Activated gamma-delta T cell treated with anti-CD3 and anti-CD28 coated beads, Interleukin-2, amount 50 U/mL, for 16 hours (primary cell): ENCODE results near the gene BACE2.
A peak's percentile ranks its signal among the peaks of the same experiment; 100 is the strongest.
"Not testable (repeated sequence)": the region's sequence is repeated elsewhere in the genome, so short reads cannot be mapped to it uniquely, and the experiment has no call there.

Experiments
- DNase-seq: peaks from one replicate; pipeline ENCODE4 v3.0.0-alpha.2; 2020; ENCODE audit warnings: low read depth

Gene BACE2

DNA sequence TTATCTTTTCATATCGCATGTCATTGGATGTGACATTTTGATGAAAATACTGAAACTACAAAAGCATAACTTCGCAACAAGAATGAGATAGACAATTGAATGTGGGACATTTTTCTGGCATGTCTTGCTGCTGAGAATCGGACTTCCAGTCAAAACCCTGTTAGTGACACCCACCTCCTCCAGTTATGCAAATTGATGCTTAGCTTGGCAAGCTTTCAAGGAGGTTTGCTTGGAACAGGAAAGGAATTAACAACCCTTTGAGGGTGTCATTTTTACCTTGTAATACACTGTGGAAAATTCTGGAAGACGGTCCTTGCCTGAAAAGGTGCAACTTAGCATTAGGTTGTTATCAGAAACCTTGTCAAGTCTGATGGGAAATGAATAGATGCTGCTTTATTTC lies 109.9 kb downstream of the BACE2 start:
- DNase-seq = no peak

DNA sequence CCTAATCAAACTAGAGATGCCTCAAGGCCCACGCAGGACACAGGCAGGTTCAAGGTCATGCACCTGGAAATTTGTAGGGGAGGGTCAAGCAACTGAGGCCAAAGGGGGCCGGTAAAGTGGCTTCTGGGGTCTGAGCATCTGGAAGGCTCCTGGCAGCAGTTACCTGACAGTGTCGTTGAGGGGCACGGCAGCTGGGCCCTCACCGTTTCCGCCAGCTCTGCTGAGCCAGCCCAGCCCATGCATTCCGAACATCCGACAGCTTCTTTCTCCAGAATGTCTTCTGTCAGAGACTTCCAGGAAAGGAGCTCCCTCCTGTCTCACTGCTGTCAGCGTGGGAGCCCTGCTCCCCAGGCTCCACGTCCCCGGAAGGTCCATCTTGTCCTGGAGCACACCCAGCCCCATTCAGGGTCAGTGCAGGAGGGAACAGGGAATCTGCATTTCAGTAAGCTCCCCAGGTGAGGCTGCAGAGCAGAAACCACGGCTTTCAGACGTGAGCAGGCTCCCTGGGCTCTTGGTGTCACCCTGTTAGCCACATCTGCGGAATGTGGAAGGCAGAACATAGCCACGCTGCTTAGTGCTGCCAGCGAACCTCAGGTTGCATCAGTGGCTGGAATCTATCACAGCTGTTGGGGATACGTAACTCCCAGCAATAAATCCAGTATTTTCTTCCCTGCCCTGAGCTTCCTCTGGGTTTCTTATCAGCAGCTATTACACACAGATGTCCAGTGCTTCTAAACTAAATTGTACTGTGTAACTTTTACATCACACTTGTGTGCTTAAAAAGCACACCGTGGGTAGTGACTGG lies 112.4 kb downstream of the BACE2 start:
- DNase-seq = no peak

DNA sequence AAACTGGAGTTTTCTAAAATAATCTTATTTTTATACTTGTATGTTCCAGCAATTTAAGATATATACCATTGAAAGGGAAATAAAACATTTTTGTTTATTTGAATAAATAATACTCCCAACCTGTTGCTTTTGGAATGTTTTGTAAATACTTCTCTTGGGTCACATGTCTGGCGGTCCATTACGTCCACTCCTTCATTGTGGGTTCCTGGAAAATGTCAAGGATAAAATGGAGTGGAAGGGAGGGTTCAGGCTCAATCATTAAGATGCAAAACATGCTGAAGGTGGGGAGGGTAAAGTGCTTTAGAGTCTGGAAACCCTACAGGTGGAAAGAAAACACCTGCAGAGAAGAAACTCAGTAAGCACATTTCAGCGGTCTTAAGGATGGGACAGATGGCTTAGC lies 114.5 kb downstream of the BACE2 start:
- DNase-seq = no peak

DNA sequence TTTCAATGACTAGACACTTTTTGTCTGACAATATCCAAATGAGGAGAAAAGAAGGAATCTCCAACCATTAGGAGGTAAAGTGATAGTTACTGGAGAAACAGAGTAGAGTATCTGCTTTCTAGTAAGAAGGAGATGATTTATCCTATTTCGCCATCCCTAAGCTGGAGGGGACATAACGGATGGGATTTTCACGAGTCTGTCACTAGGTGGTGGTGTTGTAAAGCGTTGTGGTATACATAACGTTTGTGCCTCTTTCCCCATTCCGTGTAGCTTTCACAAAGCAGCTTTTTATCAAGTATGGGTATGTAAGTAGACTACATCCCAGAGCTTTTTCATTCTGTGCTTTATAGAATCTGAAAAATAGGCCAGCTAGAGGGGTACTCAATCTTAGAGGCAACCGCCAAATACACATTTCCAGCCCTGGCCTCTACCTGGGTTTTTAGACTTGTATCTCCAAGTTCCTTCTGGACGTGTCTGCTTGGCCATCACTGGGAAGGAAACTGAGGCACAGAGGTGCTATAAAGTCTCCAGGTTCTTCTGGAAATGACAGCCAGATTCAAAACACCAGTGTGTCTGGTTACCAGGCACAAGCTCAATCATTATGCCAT lies 115.4 kb downstream of the BACE2 start:
- DNase-seq = peak; percentile 17

DNA sequence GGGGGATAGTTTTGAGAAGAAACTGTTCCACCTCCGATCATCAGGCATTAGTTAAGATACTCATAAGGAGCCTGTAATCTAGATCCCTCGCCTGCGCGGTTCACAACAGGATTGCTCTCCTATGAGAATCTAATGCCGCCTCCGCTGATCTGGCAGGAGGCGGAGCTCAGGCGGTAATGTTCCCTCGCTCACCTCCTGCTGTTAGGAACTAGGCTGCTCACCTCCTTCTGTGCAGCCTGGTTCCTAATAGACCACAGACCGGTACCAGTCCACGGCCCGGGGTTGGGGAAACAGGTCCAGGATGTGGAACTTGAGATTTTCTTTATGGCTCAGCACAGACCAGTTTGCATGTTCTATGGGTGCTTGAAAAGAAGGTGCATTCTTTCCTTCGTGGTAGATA lies 121.5 kb downstream of the BACE2 start:
- DNase-seq = no peak

DNA sequence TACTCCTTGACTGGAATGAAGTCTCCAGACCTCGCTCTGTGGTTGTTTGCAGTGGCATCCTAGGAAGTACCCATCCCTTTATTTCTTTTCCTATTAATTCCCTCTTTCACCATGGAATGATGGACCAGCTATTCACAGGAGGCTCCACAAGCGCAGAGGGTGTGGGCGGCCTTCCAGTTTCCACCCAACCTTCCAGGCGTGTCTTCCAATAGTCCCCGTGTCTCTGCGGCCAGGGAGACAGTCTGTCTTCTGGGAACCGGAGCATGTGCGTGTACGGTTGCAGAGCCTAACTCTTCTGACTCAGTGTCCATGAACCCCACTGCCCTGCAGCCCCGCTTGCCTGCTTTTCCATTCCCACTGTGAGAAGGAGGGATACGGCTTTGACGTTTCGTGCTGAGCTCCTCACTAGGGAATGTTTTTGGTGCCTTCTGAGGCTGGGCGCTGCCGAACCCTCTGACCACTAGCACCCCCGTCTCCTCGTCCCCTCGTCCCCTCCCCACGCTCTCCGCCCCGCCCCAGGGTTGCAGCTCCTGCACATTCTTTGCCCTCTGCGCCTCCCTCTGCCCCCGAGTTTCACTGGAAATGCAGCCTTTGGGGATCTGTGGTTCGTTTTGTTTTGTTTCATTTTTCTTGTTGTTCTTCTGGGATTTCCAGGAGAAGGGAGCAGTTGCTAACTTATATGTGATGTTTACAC lies 122.3 kb downstream of the BACE2 start:
- DNase-seq = no peak

DNA sequence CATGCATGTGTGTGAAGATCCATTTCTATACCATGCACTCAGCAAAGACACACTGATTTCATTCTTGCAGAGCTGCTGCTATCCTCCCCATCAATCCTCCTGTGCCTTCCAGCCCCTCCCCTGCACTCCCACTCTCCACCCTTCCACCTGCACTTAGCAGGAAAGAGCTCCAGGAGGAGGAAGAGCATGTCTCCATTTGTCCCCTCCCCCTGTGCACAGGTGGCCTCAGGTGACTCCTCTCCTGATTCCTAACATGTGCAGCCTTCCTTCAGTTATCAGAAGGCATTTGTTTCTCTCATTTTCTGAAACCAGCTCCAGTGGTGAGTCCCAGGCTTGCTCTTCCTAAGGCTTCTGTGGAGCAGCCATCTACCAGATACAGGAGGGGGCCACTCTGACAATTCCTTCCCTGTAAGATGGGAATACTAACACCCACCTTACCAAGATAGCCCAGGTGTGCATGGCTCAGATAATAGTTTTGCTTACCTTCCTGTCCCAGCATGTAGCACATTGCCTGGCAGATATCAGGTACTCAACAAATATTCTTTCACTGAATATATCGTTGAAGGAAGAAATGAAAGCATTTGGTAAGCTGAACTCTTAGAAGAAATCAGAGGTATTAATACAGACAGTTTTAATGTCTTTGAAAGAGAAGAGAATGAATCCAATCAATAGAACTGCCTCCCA lies 126.7 kb downstream of the BACE2 start:
- DNase-seq = no peak

DNA sequence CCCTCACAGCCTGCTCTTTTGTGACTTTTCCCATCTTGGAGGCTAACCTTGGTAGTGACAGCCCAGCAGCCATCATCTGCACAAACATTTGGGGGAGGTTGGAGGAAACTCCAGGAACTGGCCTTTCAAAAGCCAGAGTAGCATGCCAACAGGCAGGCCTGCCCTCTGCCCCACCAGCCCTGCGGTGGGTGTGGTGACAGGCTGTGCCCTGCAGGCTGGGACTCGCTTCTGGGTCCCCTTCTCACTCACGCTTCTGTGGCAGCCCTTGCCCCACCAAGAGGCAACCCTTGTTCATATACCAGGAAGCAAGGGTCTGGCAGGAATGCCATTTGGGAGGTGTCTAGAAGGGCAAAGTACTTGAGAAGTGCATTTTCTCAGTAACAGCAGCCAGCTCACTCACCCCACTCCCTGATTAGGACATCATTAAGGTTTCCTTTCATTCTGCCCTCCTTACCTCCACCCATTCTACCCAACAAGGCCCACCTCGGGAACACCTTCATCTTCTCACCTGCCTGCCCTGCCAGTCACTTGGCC lies 127.8 kb downstream of the BACE2 start:
- DNase-seq = no peak

DNA sequence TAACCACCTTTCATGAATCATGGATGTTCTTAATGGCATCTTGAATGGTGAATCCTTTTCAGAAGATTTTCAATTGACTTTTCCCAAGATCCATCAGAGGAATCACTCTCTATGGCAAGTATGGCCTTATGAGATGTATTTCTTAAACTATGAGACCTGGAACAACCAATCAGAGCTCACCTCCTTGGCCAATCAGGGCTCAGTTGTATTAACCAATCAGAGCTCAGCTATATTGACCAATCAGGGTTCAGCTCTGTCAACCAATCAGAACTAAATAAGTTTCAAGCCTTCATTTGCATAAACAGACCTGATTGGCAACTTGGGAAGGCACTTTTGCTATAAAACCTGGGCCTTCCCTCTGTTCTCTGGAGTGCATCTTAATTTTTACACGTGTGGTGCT lies 135.0 kb downstream of the BACE2 start:
- DNase-seq = no peak

DNA sequence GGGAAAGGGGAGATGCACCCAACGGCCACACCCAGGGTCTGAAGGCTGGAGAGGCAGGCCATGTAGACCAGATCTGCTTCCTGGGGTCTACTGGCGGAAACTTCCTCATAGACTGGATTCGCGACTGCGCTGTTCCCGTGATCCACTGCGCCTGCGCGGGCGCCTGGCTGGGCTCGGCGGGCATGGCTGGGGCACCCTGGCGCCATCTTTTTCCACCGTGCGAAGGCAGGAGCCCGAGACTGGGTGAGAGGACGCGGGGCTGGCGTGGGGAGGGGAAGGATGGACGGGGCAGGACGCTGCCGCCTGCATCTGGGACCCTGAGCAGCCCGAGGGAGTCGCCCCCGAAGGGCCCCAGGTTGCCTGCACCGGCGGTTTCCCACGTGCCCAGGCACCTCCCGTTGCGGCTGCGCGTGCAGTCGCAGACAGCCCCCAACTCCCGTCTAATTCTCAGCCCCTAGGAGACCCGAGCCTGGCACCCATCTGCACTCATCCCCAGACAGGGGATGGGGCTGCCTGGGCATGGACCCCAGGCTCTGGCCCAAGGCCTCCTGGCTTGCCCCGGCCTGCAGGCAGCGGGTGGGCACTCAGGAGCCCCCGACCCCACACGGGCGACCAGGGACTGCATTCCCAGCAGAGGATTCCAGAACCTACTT lies 136.2 kb downstream of the BACE2 start:
- no peak for DNase-seq

DNA sequence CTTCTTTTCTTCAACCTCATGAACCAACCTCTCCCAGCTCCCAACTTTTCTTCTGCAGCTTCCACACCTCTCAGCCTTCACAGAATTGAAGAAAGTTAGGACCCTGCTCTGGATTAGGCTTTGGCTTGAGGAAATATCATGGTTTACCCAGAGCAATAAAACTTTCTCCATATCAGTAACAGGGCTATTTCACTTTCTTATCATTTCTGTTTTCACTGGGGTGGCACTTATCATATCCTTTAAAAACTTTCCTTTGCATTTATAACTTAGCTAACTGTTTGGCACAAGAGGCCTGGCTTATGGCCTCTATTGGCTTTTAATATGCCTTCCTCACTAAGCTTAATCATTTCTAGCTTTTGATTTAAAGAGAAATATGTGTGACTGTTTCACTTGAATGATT lies 139.3 kb downstream of the BACE2 start:
- DNase-seq = no peak

DNA sequence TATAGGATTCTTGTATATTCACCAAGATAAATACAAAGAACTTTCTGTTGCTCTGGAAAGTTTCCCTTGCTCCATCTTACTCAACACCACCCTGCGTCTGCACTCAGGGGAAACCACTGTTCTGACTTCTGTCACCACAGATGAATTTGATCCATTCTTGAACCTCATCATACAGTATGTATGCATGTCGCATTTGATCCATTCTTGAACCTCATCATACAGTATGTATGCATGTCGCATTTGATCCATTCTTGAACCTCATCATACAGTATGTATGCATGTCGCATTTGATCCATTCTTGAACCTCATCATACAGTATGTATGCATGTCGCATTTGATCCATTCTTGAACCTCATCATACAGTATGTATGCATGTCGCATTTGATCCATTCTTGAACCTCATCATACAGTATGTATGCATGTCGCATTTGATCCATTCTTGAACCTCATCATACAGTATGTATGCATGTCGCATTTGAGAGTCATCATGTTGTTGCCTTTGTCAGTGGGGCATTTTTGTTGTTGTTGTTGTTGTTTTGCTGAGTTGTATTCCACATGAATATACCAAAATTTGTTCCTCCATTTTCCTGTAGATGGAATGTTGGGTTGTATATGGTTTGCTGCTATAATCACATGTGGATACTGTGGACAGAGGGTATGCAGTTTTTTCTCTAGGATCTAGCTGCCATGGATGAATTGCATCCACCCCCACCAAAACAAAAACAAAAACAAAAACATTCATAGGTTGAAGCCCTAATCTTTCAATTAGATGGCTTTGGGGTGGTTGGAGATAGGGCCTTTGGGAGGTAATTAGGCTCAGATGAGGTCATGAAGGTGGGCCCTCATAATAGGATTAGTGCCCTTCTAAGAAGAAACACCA lies 145.6 kb downstream of the BACE2 start:
- not testable (repeated sequence) for DNase-seq

DNA sequence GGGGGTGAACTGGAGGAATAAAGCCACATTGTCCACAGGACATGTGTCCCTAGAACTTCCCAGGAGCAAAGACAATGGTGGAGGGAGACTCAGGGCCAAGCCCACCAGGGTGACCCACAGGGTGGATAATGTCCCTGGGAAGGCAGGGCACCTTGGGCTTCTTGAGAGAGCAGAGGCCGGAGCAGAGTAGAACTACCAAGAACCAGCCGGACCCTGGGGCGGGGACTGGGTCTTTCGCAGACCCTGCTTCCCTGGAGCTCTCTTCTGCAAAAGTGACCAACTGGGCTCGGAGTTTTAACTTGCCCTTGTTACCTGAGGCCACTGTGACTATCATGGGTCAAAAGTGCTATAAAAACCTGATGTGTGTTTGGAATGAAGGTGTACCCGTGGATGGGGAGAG lies 147.8 kb downstream of the BACE2 start:
- no peak for DNase-seq

DNA sequence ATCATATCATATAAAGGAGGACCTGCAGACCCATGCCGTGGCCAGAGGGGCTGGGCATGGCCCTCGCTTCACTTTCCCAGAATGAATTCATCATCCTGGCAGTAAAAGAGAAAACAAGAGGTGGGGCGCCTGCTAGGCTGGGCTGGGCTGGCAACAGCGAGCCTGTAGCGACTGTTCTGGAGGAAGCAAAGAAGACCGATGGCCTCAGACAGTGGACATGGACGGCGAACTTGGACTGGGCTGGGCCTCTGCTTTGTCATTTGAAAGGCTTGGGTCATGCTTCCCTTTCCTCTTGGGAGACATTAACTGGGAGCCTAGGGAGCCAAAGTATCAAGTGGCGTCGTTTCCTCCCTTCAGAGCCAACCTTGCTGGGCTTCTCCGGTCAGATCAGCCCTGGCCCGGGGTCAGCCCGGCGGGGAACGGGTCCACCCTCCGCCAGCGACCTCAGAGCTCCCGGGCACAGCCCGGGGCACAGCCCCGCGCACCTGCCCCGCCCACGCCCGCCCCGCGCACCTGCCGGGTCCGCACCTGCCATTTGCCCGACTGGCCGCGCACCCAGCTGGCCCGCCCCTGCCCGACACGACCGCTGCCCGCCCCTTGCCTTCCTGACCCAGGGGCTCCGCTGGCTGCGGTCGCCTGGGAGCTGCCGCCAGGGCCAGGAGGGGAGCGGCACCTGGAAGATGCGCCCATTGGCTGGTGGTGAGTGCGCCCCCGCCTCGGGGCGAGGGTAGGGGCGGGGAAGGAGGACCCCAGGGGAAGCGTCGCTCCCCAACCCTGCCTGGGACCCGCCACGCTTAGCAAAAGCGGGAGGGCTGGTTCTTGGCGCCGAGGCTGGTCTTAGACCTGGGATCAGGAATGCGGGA lies 148.5 kb downstream of the BACE2 start, which contains the start of gene FAM3B:
Gene FAM3B (plus strand): TSS at position 602 of the 863 bp plus-strand sequence. CDS start 79 bp downstream, at position 681.
- no peak for DNase-seq

DNA sequence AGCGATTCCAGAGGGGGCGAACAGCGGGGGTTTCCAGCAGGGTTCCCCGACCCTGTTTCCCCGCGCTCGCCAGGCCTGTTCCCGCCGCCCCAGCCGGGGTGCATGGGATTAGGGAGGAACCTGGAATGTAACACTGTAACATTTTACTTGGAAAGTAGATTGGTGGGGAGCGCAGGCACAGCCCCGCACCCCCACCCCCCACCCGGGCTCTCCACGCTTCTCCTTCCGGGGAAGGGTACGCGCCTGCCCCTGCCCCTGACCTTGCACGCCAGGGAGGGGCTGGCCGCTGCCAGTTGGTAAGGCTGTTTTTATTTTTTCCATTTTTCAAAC lies 149.1 kb downstream of the BACE2 start:
- no peak for DNase-seq

DNA sequence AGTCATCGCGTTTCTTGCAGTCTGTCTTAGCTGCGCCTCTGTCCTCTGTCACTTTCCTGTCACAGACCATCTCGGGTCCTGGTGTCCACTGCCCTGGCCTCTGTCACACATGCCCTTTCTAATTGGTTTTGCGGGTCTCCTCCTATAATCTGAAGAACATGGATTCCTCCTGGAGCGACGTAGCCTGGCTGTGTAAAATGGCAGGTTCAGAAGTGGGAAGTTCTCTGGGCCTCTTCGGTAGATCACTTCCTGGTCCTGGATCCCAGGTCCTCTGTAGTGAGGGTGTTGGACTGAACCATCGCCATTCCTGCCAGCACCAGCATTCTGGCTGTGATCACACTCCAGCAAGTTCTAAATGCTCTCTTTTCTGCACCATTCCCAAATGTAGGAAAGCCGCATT lies 149.5 kb downstream of the BACE2 start:
- DNase-seq = no peak

DNA sequence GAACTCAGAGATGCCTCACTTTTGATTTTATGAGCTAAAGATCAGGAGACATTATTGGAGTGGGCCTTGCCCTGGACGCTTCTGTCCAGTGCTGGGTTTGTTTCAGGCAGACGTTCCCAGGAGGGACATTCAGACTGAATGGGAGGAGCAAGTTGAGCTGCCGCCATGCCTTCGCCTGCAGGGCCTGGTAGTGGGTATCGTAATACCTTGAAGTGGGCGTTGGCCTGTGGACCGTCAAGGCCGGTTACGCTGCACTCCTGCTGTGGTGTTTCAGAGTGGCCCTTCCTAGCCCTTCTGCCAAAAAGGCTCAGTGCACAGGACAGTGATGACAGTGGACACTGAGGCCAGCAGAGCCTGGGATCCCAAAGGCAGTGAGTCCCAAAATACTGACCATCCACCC lies 150.3 kb downstream of the BACE2 start:
- no peak for DNase-seq

DNA sequence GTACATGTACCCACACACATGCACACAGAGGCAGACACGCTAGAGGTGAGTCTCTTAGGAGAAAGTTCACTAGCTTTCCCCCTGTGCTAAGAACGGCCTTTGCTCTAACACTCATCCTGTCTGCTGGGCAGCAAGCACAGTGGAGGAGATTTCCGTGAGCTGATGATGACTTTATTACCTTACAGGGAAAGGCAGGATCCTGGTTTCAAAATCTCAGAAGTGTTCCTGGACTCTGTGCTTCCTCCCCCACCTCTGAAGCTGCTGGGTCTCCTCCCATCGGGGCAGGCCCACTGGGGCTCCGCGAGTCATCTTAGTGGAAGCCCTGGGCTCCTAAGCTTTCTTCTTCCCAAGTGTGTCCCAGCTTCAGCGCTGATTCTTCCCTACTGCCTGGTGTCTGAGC lies 151.3 kb downstream of the BACE2 start:
- no peak for DNase-seq

DNA sequence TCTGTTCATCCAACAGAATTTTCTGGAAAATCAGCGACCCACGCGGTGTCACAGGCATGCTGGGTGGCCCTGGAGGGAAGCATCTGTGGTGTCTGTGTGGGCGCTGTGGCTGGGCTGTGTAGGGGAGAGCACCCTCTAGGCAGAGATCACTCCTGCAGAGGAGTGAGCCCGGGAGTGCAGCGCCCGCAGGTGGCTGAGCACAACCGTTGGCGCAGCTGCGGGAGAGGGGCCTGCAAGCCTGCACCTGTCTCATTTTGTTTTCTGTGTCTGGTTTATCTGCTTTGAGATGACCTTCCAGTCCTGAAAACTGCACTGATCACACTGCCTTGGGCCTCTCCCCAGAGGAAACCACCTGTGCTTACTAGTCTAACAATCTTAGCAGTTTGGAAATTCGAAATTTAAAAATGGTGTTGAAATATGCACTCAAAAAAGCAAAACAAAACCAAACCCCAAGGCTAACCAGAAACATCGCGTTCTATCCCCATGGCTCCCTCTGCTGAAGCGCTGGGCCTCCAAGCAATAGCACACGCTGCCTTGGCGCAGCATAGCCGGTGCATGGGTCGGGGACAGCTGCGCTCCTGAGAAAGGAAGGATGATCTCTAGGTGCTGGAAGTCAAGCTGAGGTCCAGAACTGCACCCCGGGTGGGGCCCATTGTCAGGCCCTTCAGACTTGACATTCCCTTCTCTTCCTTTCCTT lies 153.4 kb downstream of the BACE2 start:
- no peak for DNase-seq
